GM18505 (cell line): ENCODE results near the gene SRGAP2.
"Not testable (repeated sequence)": the region's sequence is repeated elsewhere in the genome, so short reads cannot be mapped to it uniquely, and the experiment has no call there.

ENCODE experiments used
- ATAC-seq: cut with Tn5 transposase; IDR thresholded peaks from one replicate; pipeline ENCODE4 v1.9.1; 2021; ENCODE audit not compliant: unreplicated experiment

SRGAP2 gene

GRCh38 chr1:206245479-206245878, 42.1 kb downstream of the SRGAP2 start:
- not testable (repeated sequence) for ATAC-seq

- ATAC-seq, result not testable (repeated sequence)
These were observed 43.0 kb downstream of the SRGAP2 start for GRCh38 chr1:206246129-206246886.

- ATAC-seq, result not testable (repeated sequence)
These were observed 47.8 kb downstream of the SRGAP2 start for GRCh38 chr1:206250953-206251681.

GRCh38 chr1:206252680-206253335, 49.5 kb downstream of the SRGAP2 start:
- not testable (repeated sequence) for ATAC-seq
